ENCODE measurements around the gene WNK1.

Gene WNK1

DNA sequence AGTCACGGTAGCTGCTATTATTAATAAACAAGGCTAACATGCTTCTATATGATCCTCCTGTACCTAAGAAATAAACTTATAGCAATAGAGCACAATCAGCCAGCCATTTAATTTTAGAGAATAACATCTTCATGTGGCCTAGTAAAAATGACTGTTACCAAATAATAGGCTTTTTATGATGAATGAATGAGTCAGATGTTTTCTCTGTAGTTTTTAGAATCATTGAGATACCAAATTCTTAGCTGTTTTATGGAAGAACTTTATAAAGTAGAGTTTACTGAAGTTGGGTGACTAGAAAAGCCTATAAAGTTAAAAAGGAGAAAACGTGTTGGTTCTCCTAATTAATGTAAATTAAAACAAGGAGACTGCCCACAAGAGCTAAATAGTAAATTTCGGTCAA lies 40.7 kb downstream of the WNK1 start:
- ChIA-PET CTCF (interaction anchor here (0.6 to 1.3 kb wide), 4 partner anchors 24 to 217 kb away, joined by 3 to 4 read pairs (median 3); no protein-coding TSS in a partner anchor), POLR2A (interaction anchor here (0.6 kb wide), 1 partner anchor 16 kb away, joined by 5 read pairs; no protein-coding TSS in a partner anchor)
- Histone ChIP-seq H3K36me3 (ENCODE audit: control insufficient read depth in 2 of 2, insufficient read depth in 1 of 2, low read length in 2 of 2) (no peaks in the 10 kb centered on the region; a peak in 1 of 3 replicates), H3K9me3 (ENCODE audit: control insufficient read depth, insufficient read depth, low read depth, low read length) (no peaks in the 10 kb centered on the region), H3K4me3 (ENCODE audit: low read depth, low read length) (no peak overlapping the region), H3K27ac (ENCODE audit: extremely low read depth, low read depth, low read length) (no peak overlapping the region), H3K4me1 (ENCODE audit: control insufficient read depth, insufficient read depth, low read length) (peaks cover 34% of the 10 kb centered on the region)
- TF ChIP-seq ZNF394 (tag by site-specific recombination; IDR thresholded peaks at IDR 0.05; ENCODE audit: borderline replicate concordance), result no peak
- TF ChIP-seq ZNF549 (tag by site-specific recombination; IDR thresholded peaks at IDR 0.05), result no peak
- TF ChIP-seq ZNF501 (tag by site-specific recombination; IDR thresholded peaks at IDR 0.05), result 0 out of 2 replicates have a peak, but pooled peaks have one; percentile 12
- TF ChIP-seq, protein P1, sequence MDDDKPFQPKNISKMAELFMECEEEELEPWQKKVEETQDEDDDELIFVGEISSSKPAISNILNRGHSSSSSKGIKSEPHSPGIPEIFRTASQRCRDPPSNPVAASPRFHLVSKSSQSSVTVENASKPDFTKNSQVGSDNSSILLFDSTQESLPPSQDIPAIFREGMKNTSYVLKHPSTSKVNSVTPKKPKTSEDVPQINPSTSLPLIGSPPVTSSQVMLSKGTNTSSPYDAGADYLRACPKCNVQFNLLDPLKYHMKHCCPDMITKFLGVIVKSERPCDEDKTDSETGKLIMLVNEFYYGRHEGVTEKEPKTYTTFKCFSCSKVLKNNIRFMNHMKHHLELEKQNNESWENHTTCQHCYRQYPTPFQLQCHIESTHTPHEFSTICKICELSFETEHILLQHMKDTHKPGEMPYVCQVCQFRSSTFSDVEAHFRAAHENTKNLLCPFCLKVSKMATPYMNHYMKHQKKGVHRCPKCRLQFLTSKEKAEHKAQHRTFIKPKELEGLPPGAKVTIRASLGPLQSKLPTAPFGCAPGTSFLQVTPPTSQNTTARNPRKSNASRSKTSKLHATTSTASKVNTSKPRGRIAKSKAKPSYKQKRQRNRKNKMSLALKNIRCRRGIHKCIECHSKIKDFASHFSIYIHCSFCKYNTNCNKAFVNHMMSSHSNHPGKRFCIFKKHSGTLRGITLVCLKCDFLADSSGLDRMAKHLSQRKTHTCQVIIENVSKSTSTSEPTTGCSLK (tag by site-specific recombination; IDR thresholded peaks at IDR 0.05), result no peak
- no peak for TF ChIP-seq ZNF473 (tag by site-specific recombination; IDR thresholded peaks at IDR 0.05)
- no peak for TF ChIP-seq ZNF121 (tag by site-specific recombination; IDR thresholded peaks at IDR 0.05)
- TF ChIP-seq ZNF37A (tag by site-specific recombination; IDR thresholded peaks at IDR 0.05), result no peak
- no peak for TF ChIP-seq ZNF548 (tag by site-specific recombination; IDR thresholded peaks at IDR 0.05)
- TF ChIP-seq ZNF623 (tag by site-specific recombination; IDR thresholded peaks at IDR 0.05), result no peak
- no peak for TF ChIP-seq SCRT2 (tag by site-specific recombination; IDR thresholded peaks at IDR 0.05)
- TF ChIP-seq, protein P2, sequence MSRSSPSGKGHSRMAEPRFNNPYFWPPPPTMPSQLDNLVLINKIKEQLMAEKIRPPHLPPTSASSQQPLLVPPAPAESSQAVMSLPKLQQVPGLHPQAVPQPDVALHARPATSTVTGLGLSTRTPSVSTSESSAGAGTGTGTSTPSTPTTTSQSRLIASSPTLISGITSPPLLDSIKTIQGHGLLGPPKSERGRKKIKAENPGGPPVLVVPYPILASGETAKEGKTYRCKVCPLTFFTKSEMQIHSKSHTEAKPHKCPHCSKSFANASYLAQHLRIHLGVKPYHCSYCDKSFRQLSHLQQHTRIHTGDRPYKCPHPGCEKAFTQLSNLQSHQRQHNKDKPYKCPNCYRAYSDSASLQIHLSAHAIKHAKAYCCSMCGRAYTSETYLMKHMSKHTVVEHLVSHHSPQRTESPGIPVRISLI (tag by site-specific recombination; IDR thresholded peaks at IDR 0.05), result no peak
- no peak for TF ChIP-seq ZNF561 (tag by site-specific recombination; IDR thresholded peaks at IDR 0.05; ENCODE audit: borderline replicate concordance)
- TF ChIP-seq, protein P3, sequence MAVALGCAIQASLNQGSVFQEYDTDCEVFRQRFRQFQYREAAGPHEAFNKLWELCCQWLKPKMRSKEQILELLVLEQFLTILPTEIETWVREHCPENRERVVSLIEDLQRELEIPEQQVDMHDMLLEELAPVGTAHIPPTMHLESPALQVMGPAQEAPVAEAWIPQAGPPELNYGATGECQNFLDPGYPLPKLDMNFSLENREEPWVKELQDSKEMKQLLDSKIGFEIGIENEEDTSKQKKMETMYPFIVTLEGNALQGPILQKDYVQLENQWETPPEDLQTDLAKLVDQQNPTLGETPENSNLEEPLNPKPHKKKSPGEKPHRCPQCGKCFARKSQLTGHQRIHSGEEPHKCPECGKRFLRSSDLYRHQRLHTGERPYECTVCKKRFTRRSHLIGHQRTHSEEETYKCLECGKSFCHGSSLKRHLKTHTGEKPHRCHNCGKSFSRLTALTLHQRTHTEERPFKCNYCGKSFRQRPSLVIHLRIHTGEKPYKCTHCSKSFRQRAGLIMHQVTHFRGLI (tag by site-specific recombination; IDR thresholded peaks at IDR 0.05), result 0 out of 2 replicates have a peak, but pooled peaks have one; percentile 0
- TF ChIP-seq, protein P4, sequence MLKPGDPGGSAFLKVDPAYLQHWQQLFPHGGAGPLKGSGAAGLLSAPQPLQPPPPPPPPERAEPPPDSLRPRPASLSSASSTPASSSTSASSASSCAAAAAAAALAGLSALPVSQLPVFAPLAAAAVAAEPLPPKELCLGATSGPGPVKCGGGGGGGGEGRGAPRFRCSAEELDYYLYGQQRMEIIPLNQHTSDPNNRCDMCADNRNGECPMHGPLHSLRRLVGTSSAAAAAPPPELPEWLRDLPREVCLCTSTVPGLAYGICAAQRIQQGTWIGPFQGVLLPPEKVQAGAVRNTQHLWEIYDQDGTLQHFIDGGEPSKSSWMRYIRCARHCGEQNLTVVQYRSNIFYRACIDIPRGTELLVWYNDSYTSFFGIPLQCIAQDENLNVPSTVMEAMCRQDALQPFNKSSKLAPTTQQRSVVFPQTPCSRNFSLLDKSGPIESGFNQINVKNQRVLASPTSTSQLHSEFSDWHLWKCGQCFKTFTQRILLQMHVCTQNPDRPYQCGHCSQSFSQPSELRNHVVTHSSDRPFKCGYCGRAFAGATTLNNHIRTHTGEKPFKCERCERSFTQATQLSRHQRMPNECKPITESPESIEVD (tag by site-specific recombination; IDR thresholded peaks at IDR 0.05), result peak; percentile 72
- no peak for TF ChIP-seq ZNF707 (tag by site-specific recombination; IDR thresholded peaks at IDR 0.05)

DNA sequence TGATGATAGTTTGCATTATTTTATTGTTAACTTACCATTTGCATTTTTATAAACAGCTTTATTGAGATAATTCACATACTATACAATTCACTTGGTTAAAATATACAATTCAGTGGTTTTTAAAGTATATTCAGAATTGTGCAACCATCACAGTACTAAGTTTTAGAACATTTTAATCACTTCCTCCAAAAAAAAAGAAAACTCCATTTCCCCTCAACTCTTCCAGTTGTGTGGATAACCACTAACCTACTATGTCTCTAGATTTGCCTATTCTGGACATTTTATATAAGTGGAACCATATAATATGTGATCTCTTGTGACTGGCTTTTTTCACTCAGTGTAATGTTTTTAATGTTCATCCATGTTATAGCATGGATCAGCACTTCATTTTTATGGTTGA lies 41.3 kb downstream of the WNK1 start:
- Histone ChIP-seq H3K4me1 (ENCODE audit: control insufficient read depth, insufficient read depth, low read length) (peaks cover 34% of the 10 kb centered on the region), H3K27ac (ENCODE audit: extremely low read depth, low read depth, low read length) (no peak overlapping the region), H3K4me3 (ENCODE audit: low read depth, low read length) (no peak overlapping the region), H3K36me3 (ENCODE audit: control insufficient read depth in 2 of 2, insufficient read depth in 1 of 2, low read length in 2 of 2) (no peaks in the 10 kb centered on the region; a peak in 1 of 3 replicates), H3K9me3 (ENCODE audit: control insufficient read depth, insufficient read depth, low read depth, low read length) (no peaks in the 10 kb centered on the region)
- ChIA-PET POLR2A (no interaction called here), CTCF (interaction anchor here (0.6 kb wide), 1 partner anchor 43 kb away, joined by 3 read pairs; no protein-coding TSS in a partner anchor)
- TF ChIP-seq, protein P5, sequence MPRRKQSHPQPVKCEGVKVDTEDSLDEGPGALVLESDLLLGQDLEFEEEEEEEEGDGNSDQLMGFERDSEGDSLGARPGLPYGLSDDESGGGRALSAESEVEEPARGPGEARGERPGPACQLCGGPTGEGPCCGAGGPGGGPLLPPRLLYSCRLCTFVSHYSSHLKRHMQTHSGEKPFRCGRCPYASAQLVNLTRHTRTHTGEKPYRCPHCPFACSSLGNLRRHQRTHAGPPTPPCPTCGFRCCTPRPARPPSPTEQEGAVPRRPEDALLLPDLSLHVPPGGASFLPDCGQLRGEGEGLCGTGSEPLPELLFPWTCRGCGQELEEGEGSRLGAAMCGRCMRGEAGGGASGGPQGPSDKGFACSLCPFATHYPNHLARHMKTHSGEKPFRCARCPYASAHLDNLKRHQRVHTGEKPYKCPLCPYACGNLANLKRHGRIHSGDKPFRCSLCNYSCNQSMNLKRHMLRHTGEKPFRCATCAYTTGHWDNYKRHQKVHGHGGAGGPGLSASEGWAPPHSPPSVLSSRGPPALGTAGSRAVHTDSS (tag by site-specific recombination; IDR thresholded peaks at IDR 0.05), result no peak
- TF ChIP-seq ZBTB48 (tag by site-specific recombination; IDR thresholded peaks at IDR 0.05) (no peak), ZNF292 (tag by site-specific recombination; IDR thresholded peaks at IDR 0.05; ENCODE audit: borderline replicate concordance, low read depth) (no peak), ZNF175 (tag by site-specific recombination; IDR thresholded peaks at IDR 0.05) (no peak), ZNF23 (tag by site-specific recombination; IDR thresholded peaks at IDR 0.05; ENCODE audit: borderline replicate concordance) (no peak), ZNF596 (tag by site-specific recombination; IDR thresholded peaks at IDR 0.05) (no peak)
- TF ChIP-seq, protein P6, sequence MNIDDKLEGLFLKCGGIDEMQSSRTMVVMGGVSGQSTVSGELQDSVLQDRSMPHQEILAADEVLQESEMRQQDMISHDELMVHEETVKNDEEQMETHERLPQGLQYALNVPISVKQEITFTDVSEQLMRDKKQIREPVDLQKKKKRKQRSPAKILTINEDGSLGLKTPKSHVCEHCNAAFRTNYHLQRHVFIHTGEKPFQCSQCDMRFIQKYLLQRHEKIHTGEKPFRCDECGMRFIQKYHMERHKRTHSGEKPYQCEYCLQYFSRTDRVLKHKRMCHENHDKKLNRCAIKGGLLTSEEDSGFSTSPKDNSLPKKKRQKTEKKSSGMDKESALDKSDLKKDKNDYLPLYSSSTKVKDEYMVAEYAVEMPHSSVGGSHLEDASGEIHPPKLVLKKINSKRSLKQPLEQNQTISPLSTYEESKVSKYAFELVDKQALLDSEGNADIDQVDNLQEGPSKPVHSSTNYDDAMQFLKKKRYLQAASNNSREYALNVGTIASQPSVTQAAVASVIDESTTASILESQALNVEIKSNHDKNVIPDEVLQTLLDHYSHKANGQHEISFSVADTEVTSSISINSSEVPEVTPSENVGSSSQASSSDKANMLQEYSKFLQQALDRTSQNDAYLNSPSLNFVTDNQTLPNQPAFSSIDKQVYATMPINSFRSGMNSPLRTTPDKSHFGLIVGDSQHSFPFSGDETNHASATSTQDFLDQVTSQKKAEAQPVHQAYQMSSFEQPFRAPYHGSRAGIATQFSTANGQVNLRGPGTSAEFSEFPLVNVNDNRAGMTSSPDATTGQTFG (tag by site-specific recombination; IDR thresholded peaks at IDR 0.05; ENCODE audit: borderline replicate concordance), result no peak
- TF ChIP-seq, protein P1 (tag by site-specific recombination; IDR thresholded peaks at IDR 0.05), result no peak

Data from HEK293 (cell line).